CD4-positive, alpha-beta T cell treated with Interferon alpha-2 for 1 hour (primary cell): ENCODE results near the gene GGTLC3.
"Not testable (repeated sequence)": the region's sequence is repeated elsewhere in the genome, so short reads cannot be mapped to it uniquely, and the experiment has no call there.

Source experiments
- DNase-seq, 2 donors: peaks; one replicate each; pipeline ENCODE4 v3.0.0-alpha.2; 2020 to 2022

The GGTLC3 gene

GRCh38 chr22:18518061-18518460 lies at the start of gene GGTLC3:
Gene GGTLC3, minus strand, starts transcription at chr22:18518161. Its CDS starts 264 bp downstream, at chr22:18517897.
- DNase-seq: not testable (repeated sequence)

GRCh38 chr22:18560099-18560974 lies 42.4 kb upstream of the GGTLC3 start:
- DNase-seq: not testable (repeated sequence)

- DNase-seq: not testable (repeated sequence)
Measured at GRCh38 chr22:18558939-18559338, 41.0 kb upstream of the GGTLC3 start.

- DNase-seq: not testable (repeated sequence)
Measured at GRCh38 chr22:18558516-18558915, 40.6 kb upstream of the GGTLC3 start.

GRCh38 chr22:18554280-18555256 lies 36.6 kb upstream of the GGTLC3 start:
- not testable (repeated sequence) for DNase-seq

GRCh38 chr22:18552839-18553597 lies 35.1 kb upstream of the GGTLC3 start:
- DNase-seq: not testable (repeated sequence)

- not testable (repeated sequence) for DNase-seq
Measured at GRCh38 chr22:18551046-18551445, 33.1 kb upstream of the GGTLC3 start.

- DNase-seq: not testable (repeated sequence)
Measured at GRCh38 chr22:18549458-18550179, 31.7 kb upstream of the GGTLC3 start.

GRCh38 chr22:18544615-18545014 lies 26.7 kb upstream of the GGTLC3 start:
- DNase-seq: not testable (repeated sequence)

GRCh38 chr22:18543400-18543799 lies 25.4 kb upstream of the GGTLC3 start:
- DNase-seq: not testable (repeated sequence)

- DNase-seq: not testable (repeated sequence)
Measured at GRCh38 chr22:18539994-18540393, 22.0 kb upstream of the GGTLC3 start.

- DNase-seq: not testable (repeated sequence)
Measured at GRCh38 chr22:18534315-18534714, 16.4 kb upstream of the GGTLC3 start.

GRCh38 chr22:18533633-18534032 lies 15.7 kb upstream of the GGTLC3 start:
- not testable (repeated sequence) for DNase-seq

- not testable (repeated sequence) for DNase-seq
Measured at GRCh38 chr22:18529416-18530145, 11.6 kb upstream of the GGTLC3 start.

- peak; percentile 66 to 84 for DNase-seq
Measured at GRCh38 chr22:18528597-18529415, 10.8 kb upstream of the GGTLC3 start.

- DNase-seq: not testable (repeated sequence)
Measured at GRCh38 chr22:18527752-18528596, 10.0 kb upstream of the GGTLC3 start, which contains the start of gene TMEM191B. Gene TMEM191B, plus strand, starts transcription at chr22:18527802. Its CDS starts 179 bp downstream, at chr22:18527981.

GRCh38 chr22:18523328-18523727 lies 5.4 kb upstream of the GGTLC3 start:
- DNase-seq: not testable (repeated sequence)

- DNase-seq: not testable (repeated sequence)
Measured at GRCh38 chr22:18522762-18523161, 4.8 kb upstream of the GGTLC3 start.

GRCh38 chr22:18513454-18513853 lies 4.5 kb downstream of the GGTLC3 start:
- not testable (repeated sequence) for DNase-seq
